ENCODE data around the gene WIZ. TPM values are rescaled to one million over a fixed set of nuclear protein-coding genes. Genes with fewer than 3 reads are reported as not detected.
"Not testable (repeated sequence)": the region's sequence is repeated elsewhere in the genome, so short reads cannot be mapped to it uniquely, and the experiment has no call there.

Gene WIZ, protein sequence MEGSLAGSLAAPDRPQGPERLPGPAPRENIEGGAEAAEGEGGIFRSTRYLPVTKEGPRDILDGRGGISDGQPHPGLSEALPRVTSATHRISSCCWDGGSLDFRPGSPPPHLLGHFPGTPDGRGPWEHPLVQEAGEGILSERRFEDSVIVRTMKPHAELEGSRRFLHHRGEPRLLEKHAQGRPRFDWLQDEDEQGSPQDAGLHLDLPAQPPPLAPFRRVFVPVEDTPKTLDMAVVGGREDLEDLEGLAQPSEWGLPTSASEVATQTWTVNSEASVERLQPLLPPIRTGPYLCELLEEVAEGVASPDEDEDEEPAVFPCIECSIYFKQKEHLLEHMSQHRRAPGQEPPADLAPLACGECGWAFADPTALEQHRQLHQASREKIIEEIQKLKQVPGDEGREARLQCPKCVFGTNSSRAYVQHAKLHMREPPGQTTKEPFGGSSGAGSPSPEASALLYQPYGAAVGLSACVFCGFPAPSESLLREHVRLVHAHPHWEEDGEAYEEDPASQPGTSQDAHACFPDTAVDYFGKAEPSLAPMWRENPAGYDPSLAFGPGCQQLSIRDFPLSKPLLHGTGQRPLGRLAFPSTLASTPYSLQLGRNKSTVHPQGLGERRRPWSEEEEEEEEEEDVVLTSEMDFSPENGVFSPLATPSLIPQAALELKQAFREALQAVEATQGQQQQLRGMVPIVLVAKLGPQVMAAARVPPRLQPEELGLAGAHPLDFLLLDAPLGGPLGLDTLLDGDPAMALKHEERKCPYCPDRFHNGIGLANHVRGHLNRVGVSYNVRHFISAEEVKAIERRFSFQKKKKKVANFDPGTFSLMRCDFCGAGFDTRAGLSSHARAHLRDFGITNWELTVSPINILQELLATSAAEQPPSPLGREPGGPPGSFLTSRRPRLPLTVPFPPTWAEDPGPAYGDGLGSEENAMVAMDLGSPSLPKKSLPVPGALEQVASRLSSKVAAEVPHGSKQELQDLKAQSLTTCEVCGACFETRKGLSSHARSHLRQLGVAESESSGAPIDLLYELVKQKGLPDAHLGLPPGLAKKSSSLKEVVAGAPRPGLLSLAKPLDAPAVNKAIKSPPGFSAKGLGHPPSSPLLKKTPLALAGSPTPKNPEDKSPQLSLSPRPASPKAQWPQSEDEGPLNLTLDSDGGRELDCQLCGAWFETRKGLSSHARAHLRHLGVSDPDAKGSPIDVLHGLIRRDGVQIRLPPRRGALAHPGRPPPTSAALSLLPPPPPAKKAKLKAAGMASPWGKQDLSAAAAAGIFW (N-terminal part only)
- 10 to 100 TPM; 23.7 to 47.6 (median 38.8) TPM for polyA plus RNA-seq (ENCODE audit: insufficient read length in 4 of 4)

DNA sequence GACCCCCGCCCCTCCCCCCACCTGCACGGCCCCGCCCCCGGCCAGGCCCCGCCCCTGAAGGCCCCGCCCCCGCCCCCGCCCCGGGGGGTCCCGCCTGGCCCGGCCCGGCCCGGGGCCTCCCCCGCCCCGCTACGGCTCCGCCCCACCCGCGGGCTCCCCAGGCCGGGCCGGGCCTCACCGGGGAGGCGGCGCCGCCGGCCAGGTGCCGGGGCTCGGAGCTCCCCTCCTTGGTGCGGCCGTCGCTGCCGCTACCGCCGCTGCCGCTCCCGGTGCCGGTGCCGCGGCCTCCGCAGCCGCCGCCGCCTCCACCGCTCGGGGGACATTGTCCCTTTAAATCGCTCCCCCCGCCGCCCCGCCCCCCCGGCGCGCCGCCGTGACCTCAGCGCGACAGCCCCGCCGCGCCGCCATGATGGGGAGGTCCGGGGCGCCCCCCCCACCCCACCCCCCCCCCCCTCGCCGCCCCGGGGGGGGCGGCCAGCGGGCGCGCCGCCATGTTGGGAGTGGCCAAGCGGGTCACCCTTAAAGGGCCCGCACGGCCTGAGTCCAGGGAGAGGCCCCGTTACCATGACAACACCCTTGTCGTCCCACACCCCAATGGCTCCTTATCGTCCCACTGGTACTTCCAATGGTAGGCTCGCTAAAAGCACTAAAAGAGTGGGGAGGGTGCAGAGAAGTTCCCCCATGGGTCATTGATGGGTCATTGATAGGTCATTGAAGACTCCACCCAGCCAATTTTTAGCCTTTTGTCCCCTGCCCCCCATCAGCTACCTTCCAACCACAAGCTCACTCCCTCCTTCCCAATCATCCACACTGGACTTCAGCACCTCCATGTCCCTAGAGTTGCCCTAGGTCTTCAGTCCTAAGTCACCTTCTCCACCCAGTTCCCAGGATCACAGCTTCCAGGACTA lies at the start of gene WIZ:
WIZ (minus strand) TSS at position 337 of the 908 bp plus-strand sequence. CDS start 1,649 bp downstream, outside the sequence.
- DNase-seq (ENCODE audit: low read depth in 4 of 4, low spot score in 2 of 4), result no peak

DNA sequence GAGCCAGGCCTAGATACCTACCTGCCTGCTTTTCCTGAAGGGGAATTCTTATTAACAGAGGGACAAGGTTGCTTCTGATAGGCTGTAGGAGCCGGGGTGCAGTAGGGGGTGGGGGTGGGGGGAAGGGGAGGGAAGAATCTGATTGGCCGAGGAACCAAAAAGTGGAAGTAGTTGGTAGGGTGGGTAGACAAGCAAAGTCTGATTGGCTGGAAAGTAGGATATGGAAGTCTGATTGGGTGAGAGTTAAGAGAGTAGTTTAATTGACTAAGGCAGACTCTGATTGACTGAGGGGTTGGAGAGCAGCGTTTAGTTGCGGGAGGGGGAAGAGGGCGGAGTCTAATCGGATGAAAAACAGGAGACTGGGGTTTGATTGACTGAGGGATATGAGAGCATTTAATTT lies 49.2 kb upstream of the WIZ start:
- DNase-seq (ENCODE audit: low read depth in 4 of 4, low spot score in 2 of 4), result no peak

- no peak for DNase-seq (ENCODE audit: low read depth in 4 of 4, low spot score in 2 of 4)
Observed at GRCh38 chr19:15498156-15498858, 48.6 kb upstream of the WIZ start.

DNA sequence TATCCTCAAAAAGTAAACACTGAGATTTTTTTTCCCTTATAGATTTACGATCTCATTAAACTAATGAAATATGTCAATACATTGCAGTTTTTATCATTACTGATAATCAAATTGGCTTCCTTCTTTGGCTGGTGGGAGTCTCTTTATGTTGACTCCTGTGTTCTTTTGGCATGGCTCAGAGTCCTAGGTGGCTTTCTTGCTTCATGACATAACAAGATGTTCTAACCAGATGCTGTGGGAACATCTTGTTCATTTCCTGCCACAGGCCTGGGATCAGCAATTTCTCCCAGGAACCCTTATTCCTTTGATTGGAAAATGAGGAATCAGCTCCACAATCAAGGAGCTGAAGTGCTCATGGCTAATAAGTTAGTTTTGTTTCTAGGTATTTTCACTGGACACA lies 45.4 kb upstream of the WIZ start:
- DNase-seq (ENCODE audit: low read depth in 4 of 4, low spot score in 2 of 4), result no peak

- no peak for DNase-seq (ENCODE audit: low read depth in 4 of 4, low spot score in 2 of 4)
Observed at GRCh38 chr19:15488489-15489226, 38.9 kb upstream of the WIZ start.

DNA sequence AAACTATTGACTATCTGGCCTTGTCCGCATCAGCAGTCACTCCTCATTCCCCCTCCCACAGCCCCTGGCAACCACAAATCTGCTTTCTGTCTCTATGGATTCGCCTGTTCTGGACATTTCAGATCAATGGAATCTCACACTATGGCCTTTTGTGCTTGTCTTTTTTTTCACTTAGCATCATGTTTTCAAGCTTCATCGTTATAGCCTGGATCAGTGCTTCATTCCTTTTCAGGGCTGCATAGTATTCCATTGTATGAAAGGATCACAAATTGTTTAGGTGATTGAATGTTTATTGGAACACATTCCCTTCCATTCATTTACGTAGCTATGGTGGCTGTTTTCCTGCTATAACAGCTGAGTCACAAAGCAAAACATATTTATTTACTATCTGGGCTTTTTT lies 37.3 kb upstream of the WIZ start:
- DNase-seq (ENCODE audit: low read depth in 4 of 4, low spot score in 2 of 4), result no peak

- not testable (repeated sequence) for DNase-seq (ENCODE audit: low read depth in 4 of 4, low spot score in 2 of 4)
Observed at GRCh38 chr19:15485768-15486167, 36.0 kb upstream of the WIZ start.

- not testable (repeated sequence) for DNase-seq (ENCODE audit: low read depth in 4 of 4, low spot score in 2 of 4)
Observed at GRCh38 chr19:15480996-15481395, 31.2 kb upstream of the WIZ start.

DNA sequence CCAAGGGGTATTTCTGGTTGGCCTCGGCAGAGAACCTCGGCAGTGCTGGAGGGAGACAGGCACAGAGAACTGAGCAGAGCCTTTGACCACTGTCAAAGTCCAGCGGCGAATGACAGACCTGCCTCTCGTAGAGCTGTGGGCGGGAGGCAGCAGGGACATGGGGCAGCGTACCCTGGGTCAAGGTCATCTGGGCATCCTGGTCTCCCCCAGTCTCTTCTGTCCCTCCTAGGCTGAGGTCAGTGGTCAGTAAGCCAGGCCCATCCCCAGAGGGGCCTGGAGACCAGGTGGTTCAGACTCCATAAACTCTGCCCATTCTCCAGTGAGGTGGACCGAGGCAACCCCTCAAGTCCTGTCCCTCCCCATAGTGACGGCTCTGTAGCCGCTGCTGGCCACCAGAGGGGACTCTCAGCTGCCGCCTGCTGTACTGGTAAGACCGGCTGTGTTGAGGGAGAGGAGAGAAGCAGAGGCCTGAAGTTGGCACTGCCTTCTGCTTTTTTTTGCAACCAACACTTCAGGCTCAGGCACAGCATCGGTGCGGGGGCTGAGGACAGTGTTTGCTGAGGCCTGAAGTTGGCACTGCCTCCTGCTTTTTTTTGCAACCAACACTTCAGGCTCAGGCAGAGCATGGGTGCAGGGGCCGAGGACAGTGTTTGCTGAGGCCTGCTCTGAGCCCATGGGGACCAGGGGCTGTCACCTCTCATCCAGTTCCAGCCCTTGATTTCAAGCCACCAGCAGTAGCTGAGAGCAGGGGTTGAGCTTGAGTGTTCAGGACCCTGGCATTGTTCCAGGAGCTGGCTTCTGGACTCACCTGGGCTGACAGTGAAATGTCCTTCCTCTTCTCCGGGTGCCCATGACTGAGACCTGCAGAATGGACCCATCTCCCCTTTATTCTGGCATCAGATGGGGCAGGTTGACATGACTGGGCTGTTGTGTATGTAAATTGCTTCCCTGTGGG lies 29.9 kb upstream of the WIZ start, which contains the start of gene PGLYRP2:
PGLYRP2 (minus strand) TSS at position 111 of the 955 bp plus-strand sequence. CDS start 130 bp downstream, outside the sequence.
- DNase-seq (ENCODE audit: low read depth in 4 of 4, low spot score in 2 of 4), result no peak

DNA sequence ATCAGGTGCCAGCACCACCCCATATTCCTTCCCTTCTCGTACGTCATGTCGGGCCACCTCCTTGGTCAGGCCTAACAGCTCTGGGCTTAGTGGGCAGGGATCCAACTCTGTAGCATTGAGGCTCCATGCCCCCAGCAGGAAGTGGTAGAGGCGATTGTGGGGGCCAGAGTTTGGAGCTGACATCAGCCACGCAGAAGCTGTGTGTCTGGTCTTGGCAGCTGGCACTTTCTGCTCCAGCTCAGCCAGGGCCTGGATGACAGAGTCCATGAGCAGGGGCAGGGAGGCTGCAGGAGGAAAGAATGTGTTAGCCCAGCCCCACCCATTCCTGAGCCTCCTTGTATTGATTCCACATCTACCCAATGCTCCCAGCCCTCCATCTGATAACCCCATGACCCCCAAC lies 26.6 kb upstream of the WIZ start:
- no peak for DNase-seq (ENCODE audit: low read depth in 4 of 4, low spot score in 2 of 4)

- no peak for DNase-seq (ENCODE audit: low read depth in 4 of 4, low spot score in 2 of 4)
Observed at GRCh38 chr19:15475611-15476010, 25.9 kb upstream of the WIZ start.

GRCh38 chr19:15475169-15475568 lies 25.4 kb upstream of the WIZ start:
- DNase-seq (ENCODE audit: low read depth in 4 of 4, low spot score in 2 of 4), result no peak

GRCh38 chr19:15473821-15474220 lies 24.1 kb upstream of the WIZ start:
- DNase-seq (ENCODE audit: low read depth in 4 of 4, low spot score in 2 of 4), result not testable (repeated sequence)

GRCh38 chr19:15471639-15472101 lies 21.9 kb upstream of the WIZ start:
- DNase-seq (ENCODE audit: low read depth in 4 of 4, low spot score in 2 of 4), result no peak

GRCh38 chr19:15469513-15470297 lies 19.9 kb upstream of the WIZ start:
- no peak for DNase-seq (ENCODE audit: low read depth in 4 of 4, low spot score in 2 of 4)
